HS-5 (cell line): Measurements from ENCODE around the gene TTC28.
A peak's percentile ranks its signal among the peaks of the same experiment; 100 is the strongest.

Experiments
- DNase-seq: peaks from one replicate; pipeline ENCODE4 v3.0.0-alpha.2; 2012; ENCODE audit warnings: low read depth

Gene TTC28

GRCh38 chr22:28268850-28269249, 410.8 kb downstream of the TTC28 start:
- no peak for DNase-seq

GRCh38 chr22:28268171-28268570, 411.5 kb downstream of the TTC28 start:
- no peak for DNase-seq

DNA sequence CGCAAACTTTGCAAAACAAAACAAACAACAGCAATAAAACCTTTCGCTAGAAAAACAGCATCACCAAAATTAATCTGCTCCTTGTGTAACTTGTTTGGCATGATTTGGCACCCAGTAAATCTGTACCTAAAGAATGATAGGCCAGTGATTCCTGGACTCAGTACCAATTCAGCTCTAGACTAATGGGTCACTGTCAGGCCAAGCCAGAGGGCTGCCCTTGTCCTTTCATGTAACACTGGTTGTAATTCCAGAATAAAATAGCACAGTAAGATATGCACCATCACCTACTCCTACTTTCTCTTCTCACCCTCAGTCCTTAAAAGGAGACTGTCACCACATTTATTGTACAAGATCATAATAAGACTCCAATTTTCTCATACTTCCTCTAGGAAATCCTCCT, 419.0 kb downstream of the TTC28 start:
- no peak for DNase-seq

- DNase-seq = no peak
These were observed 419.8 kb downstream of the TTC28 start for GRCh38 chr22:28259774-28260312.

DNA sequence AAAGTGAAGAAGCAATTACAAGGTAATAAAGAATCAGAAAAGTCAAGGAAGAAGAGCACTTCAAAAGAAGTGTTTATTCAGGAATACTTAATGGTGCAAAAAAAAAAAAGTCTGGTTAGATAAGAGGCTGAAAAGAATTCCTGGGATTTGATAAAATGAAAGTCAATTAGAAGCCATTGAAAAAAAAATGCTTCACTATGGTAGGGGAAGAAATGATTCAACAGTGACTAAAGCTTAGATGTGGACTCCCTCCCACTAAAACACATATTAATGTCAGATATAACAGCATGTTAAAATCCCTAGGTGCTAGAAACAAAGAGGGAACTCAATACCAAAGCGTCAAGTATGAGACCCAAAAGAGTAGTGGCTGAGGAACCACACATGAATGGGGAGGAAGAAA, 425.2 kb downstream of the TTC28 start:
- no peak for DNase-seq

DNA sequence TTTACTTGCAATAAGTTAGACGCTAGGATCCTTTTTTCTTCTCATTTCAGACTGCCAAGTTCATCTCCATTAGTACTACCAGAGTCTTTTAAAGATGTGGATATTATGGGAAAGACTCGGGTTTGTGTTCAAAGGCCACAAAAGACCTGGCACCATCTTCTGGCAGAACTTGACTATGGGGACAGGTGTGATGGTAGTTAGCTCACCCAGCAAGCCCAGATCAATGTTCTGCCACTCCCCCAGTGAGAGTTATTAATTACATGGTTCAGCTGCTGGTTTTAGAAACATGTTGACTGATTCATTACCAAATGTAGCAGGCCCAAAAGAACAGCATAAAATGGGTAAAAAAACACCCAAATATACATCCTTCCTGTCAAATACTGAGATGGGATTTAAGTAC, 427.1 kb downstream of the TTC28 start:
- no peak for DNase-seq

GRCh38 chr22:28250036-28250695, 429.5 kb downstream of the TTC28 start:
- DNase-seq = no peak

DNA sequence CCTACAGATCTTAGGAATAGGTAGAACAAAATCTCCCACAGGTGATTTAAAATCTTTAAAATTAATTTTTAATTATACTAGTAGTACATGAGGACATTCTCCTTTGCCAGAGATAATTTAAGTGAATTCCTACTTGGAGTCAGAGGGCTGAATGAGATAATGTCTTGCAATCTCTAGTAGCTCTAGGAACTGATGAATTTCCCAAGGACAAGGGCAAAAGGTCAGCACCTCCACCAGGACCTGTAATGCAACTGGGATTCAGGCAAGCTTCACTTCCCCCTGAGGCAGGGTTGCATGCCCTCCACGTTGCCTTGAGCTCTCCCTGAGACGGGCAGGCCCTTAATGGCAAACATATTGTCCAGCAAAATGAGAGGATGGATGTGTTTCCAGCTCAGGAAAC, 430.2 kb downstream of the TTC28 start:
- DNase-seq = no peak

- DNase-seq = no peak
These were observed 431.8 kb downstream of the TTC28 start for GRCh38 chr22:28247667-28248363.

DNA sequence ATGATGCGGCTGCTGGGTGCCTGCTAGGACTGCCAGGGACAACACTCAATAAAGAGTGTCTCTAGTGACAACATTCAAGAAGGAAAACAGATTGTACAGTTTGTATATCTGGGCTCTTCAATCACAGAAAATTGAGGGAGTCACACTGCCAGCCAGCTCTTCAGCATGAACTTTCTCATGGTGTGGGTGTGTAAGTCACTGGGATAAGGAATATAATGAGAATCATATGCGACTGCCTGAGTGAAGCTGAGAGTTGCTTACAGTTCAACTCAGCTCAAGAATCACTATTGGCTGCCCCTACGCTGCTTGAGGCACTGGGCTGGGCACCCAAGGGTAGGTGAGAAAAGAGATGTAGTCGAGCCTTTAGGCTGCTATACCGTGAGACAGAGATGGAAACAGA, 432.5 kb downstream of the TTC28 start:
- DNase-seq = no peak

DNA sequence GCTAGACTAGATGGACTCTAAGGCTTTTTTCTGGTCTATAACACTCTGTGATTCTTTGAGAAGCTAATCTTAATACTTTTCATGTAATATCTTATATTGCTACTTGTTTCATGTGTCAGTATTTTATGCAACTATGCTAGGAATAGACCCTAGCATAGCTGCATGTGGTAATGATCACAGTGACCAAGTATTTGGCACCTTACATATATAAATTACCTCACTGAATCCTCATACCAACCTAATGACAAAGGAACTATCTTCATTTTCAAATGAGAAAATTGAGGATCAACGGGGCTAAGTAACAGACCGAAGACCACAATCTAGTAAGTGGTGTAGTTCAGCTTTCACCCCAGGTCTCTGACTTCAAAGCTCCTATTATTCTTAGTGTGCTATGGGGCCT, 433.2 kb downstream of the TTC28 start:
- peak; percentile 50 for DNase-seq

DNA sequence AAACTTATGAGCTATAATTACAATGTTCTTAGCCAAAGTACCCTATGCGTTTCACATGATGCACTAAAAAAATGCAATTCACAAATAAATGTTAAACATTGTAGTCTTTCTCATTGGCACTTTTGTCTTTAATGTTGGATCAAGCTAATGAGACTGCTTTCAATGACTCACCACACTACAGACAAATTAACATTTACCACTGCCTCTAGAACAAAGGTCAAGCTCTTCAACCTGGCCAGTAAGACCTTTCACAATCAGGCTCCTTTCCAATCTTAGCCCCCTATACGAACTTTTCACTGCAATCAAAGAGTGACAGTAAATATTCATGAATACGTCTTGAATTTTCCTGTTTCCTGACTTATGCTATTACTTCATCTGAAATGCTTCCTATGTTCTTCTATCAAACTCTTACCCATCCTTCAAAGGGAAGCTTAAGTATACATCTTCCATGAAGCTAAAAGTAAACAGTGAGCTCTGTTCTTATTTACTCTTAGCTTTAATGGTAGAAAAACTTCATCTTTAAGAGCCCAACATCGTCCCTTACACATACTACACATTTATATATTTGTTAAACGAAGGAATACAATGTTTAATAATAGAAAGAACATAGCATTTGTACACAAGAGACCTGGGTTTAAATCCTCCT, 433.9 kb downstream of the TTC28 start:
- DNase-seq = no peak

- no peak for DNase-seq
These were observed 434.9 kb downstream of the TTC28 start for GRCh38 chr22:28244757-28245156.

DNA sequence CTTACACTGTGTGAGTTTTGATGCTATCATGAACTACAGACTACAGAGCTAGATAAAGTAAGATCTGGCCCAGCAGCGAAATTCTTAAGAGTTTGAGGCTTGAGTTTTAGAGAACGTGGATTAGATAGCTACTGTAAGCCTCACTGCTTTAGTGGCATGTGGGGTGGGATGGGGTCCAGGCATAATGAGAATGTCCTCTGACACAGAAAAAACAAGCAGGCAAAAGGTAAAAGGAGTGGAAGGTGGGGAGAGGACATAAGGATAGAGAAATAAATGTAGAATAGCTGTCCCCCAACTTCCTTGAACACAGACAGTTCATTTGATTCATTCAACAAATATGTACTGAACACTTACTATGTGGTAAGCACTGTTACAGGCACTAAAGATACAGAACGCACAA, 436.1 kb downstream of the TTC28 start:
- no peak for DNase-seq

GRCh38 chr22:28241656-28242290, 437.9 kb downstream of the TTC28 start:
- no peak for DNase-seq

DNA sequence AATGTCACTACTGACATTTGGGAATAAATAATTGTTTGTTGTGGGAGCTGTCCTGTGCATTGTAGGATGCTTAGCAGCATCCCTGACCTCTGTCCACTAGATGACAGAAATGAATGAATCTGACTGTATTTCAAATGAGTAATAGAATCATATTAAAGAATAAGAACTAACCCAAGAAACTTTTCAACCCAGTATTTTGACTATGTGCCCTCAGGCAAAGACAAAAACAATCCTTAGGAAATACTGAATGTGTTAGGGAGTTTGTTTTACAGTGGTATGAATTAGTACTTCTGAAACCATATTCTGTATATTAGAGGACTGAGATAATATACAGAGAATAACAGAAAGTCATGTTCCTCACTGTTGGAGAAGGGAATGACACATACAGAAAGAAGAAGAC, 439.7 kb downstream of the TTC28 start:
- DNase-seq = no peak

DNA sequence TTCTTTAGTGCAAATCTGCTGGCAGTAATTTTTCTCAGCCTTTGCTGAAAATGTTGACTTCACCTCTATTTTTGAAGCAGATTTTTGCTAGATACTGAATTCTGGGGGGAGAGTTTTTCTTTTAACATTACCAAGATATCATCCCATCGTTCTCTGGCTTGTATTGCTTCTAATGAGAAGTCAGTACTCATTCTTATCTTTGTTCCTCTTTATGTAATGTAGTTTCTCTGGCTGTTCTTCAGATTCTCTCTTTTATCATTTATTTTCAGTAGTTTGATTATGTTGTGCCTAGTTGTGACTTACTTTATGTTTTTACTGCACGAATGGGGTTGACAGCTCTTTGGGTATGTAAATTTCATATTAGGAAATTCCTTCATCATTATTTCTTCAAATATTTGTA, 441.9 kb downstream of the TTC28 start:
- DNase-seq = no peak

GRCh38 chr22:28237112-28237511, 442.5 kb downstream of the TTC28 start:
- no peak for DNase-seq

DNA sequence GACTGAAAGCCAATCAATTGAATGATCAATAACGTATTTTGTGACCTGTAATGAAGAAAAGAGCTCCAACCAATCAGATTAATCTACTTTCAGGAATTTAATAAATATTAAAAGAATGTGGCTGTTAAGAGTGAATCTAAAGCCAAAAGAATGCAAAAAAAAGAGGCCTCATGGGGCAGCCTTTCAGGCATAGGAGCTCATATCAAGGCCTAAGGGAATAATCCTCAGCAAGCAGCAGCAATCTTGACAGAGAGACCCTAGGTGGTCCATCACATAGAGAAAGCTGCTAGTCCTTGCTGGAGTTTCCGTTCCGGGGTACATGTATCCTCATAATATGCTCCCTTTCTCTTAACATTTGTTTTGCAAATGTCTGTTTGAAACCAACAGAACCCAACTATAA, 447.4 kb downstream of the TTC28 start:
- no peak for DNase-seq

GRCh38 chr22:28231441-28231840, 448.2 kb downstream of the TTC28 start:
- DNase-seq = no peak

DNA sequence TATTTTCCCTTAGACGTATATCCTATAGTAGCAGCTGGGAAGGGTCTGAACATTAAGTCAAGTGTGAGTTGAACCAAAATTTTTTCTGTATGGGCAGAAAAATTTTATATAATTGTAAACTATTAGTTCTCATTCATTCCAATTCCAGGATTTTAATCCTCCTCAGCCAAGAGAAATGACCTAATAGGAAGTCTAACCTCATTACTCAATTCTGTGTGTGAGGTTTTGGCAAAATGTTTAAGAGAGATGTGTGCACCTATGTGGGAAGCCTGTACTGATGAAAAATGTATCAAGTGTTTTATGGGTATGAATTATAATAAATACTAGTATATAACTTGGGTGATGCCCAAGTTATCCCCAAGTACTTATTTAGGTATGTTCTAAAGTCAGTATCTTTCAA, 449.0 kb downstream of the TTC28 start:
- DNase-seq = no peak

DNA sequence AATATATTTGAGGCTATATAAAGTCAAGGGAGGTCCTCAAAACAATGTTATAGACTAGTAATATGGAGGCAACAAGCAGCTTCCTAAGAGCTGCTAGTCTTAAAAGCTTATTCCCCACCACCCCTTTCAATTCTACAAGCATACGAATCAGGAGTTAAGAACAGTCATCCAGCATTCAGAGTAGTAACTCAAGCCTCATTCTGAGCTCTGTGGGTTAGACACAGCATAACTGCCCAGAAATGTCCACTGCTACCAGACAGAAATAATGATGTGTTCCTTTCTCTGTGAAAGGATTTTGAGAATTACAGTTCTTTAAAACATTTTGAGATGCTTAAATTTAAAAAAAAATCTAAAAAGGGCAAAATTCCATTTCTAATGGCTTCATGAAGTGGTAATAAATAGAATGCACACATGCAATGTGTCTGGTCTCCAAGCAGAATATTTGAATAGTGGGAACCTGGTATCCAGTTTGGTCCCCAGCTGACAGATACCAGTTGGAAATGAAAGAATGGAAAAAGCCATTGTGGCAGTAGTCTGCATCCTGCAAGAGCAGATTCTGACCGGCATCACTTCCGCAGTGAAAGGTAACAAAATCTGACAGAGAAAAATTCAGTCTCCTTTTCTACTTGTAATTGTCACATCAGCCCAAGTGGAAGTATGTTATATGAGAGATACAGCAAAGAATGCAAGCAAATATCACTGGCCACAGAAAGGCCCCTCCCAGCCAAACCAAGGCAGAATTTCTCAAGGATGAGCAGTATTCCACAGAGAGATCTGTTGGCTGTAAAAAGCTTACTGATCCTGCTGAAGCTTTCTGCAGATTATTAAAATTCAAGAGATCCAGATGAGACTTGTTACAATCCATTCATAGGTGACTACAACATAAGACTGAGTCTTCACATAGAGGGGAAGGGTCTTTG, 449.8 kb downstream of the TTC28 start:
- DNase-seq = peak; percentile 64
